Measurements from ENCODE around the gene ZNF414.

The ZNF414 gene

DNA sequence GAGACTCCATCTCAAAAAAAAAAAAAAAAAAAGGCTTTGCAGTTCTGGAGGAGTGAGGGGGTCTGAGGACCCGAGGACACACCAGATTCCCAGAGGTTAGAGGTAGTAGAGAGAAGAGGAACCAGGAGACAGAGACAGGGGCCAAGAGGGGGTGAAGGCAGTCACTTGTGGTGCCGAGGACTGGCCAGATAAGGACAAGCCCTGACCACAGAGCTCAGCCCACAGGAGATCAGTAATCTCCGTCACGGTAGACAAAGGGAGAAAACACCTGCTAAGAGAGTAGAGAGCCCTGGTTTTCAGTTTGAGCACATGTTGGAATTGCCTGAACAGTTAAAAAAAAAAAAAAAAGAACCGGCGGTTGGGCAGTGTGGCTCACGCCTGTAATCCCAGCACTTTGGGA is 9.8 kb downstream of the ZNF414 start:
- no peaks in the 10 kb centered on the region for H3K4me1 ChIP-seq (ENCODE audit: low read length)

DNA sequence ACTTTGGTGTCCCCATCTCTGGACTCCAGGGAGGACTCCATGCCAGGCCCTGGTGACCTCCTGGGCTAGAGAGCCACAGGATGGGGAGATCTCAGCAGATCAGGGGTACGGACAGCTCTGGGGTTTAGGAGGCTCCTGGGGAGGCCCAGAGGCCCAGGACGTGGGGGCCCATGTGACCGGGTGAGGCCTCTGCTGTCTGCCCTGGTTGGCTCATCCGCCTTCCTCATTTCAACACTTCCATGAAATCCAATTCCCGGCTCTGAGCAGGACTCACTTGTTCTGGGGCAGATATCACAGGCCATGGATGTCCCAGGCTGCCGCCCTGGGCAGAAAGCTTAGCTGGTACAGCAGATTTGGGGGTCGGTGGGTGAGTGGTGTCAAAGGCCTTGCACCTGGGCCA is 10.5 kb downstream of the ZNF414 start:
- Histone ChIP-seq H3K9me3 (replicated peaks; ENCODE audit: insufficient read depth, low read length) (no peaks in the 10 kb centered on the region), H3K4me2 (ENCODE audit: low read depth, low read length) (no peak overlapping the region), H3K4me3 (ENCODE audit: low read length) (no peak overlapping the region), H3K9ac (ENCODE audit: low read length) (no peak overlapping the region), H3K27me3 (replicated peaks; ENCODE audit: insufficient read depth, low read length) (peaks cover 36% of the 10 kb centered on the region), H4K20me1 (ENCODE audit: insufficient read depth, low read length) (no peaks in the 10 kb centered on the region), H3K4me1 (ENCODE audit: low read length) (no peaks in the 10 kb centered on the region), H3K79me2 (ENCODE audit: low read length) (no peaks in the 10 kb centered on the region), H3K27ac (ENCODE audit: low read length) (no peak overlapping the region), H3F3A (ENCODE audit: insufficient read depth, low read length) (no peaks in the 10 kb centered on the region), H3K36me3 (replicated peaks; ENCODE audit: insufficient read depth, low read length) (no peaks in the 10 kb centered on the region), H2AFZ (ENCODE audit: low read length) (no peak overlapping the region), H3K9me2 (replicated peaks; ENCODE audit: insufficient read depth, low read length) (no peaks in the 10 kb centered on the region)
- no peak for DNase-seq
- TF ChIP-seq, protein P1, sequence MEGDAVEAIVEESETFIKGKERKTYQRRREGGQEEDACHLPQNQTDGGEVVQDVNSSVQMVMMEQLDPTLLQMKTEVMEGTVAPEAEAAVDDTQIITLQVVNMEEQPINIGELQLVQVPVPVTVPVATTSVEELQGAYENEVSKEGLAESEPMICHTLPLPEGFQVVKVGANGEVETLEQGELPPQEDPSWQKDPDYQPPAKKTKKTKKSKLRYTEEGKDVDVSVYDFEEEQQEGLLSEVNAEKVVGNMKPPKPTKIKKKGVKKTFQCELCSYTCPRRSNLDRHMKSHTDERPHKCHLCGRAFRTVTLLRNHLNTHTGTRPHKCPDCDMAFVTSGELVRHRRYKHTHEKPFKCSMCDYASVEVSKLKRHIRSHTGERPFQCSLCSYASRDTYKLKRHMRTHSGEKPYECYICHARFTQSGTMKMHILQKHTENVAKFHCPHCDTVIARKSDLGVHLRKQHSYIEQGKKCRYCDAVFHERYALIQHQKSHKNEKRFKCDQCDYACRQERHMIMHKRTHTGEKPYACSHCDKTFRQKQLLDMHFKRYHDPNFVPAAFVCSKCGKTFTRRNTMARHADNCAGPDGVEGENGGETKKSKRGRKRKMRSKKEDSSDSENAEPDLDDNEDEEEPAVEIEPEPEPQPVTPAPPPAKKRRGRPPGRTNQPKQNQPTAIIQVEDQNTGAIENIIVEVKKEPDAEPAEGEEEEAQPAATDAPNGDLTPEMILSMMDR (IDR thresholded peaks at IDR 0.05; ENCODE audit: low read length), result no peak
- TF ChIP-seq EZH2 (optimal IDR thresholded peaks at IDR 0.05; ENCODE audit: low read depth, low read length), result no peak
- TF ChIP-seq EZH2phosphoT487 (IDR thresholded peaks at IDR 0.05; ENCODE audit: low read length), result no peak

More for the DNA sequence above, 9.8 kb downstream of the ZNF414 start:
- Histone ChIP-seq H3K4me3 (ENCODE audit: low read length) (no peak overlapping the region), H4K20me1 (ENCODE audit: insufficient read depth, low read length) (no peaks in the 10 kb centered on the region), H3K79me2 (ENCODE audit: low read length) (no peaks in the 10 kb centered on the region), H3F3A (ENCODE audit: insufficient read depth, low read length) (no peaks in the 10 kb centered on the region), H3K9me2 (replicated peaks; ENCODE audit: insufficient read depth, low read length) (no peaks in the 10 kb centered on the region), H3K27me3 (replicated peaks; ENCODE audit: insufficient read depth, low read length) (peaks cover 34% of the 10 kb centered on the region), H3K4me2 (ENCODE audit: low read depth, low read length) (no peak overlapping the region), H3K36me3 (replicated peaks; ENCODE audit: insufficient read depth, low read length) (no peaks in the 10 kb centered on the region), H3K9me3 (replicated peaks; ENCODE audit: insufficient read depth, low read length) (no peaks in the 10 kb centered on the region), H3K9ac (ENCODE audit: low read length) (no peak overlapping the region), H2AFZ (ENCODE audit: low read length) (no peak overlapping the region), H3K27ac (ENCODE audit: low read length) (no peak overlapping the region)
- TF ChIP-seq, protein P1 (IDR thresholded peaks at IDR 0.05; ENCODE audit: low read length), result no peak
- TF ChIP-seq EZH2phosphoT487 (IDR thresholded peaks at IDR 0.05; ENCODE audit: low read length) (no peak), EZH2 (optimal IDR thresholded peaks at IDR 0.05; ENCODE audit: low read depth, low read length) (no peak)
- no peak for DNase-seq

DNA sequence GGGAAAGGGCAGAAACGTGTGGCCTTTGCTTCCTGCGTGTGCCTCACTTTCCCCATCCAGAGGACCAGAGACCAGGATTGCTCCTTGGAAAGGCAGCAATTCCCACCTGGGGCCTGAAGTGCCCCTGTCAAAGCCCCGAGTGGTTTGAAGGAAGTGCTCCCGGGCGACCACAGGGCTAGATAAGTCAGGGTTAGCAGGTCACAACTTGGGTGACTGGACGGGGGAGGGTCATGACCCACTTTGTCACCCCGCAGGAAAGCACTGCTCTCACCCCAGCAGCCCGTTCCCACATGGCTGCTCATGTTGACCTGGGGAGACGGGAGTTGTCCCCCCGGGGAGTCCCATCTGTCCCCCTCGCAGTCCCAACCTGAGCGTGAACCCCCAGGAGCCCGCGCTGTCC is 12.0 kb downstream of the ZNF414 start:
- Histone ChIP-seq H3K9me3 (replicated peaks; ENCODE audit: insufficient read depth, low read length) (no peaks in the 10 kb centered on the region), H3K9ac (ENCODE audit: low read length) (no peak overlapping the region), H3K27ac (ENCODE audit: low read length) (no peak overlapping the region), H3K4me1 (ENCODE audit: low read length) (no peaks in the 10 kb centered on the region), H3K79me2 (ENCODE audit: low read length) (no peaks in the 10 kb centered on the region), H2AFZ (ENCODE audit: low read length) (no peak overlapping the region), H3K36me3 (replicated peaks; ENCODE audit: insufficient read depth, low read length) (no peaks in the 10 kb centered on the region), H4K20me1 (ENCODE audit: insufficient read depth, low read length) (no peaks in the 10 kb centered on the region), H3K9me2 (replicated peaks; ENCODE audit: insufficient read depth, low read length) (no peaks in the 10 kb centered on the region), H3K4me3 (ENCODE audit: low read length) (no peak overlapping the region), H3K4me2 (ENCODE audit: low read depth, low read length) (no peak overlapping the region), H3K27me3 (replicated peaks; ENCODE audit: insufficient read depth, low read length) (peaks cover 45% of the 10 kb centered on the region), H3F3A (ENCODE audit: insufficient read depth, low read length) (no peaks in the 10 kb centered on the region)
- no peak for DNase-seq
- TF ChIP-seq, protein P1 (IDR thresholded peaks at IDR 0.05; ENCODE audit: low read length), result no peak
- no peak for TF ChIP-seq EZH2phosphoT487 (IDR thresholded peaks at IDR 0.05; ENCODE audit: low read length)
- TF ChIP-seq EZH2 (optimal IDR thresholded peaks at IDR 0.05; ENCODE audit: low read depth, low read length), result no peak

Measured in MM.1S (cell line).